Measurements from ENCODE around the gene CCDC9.
A peak's percentile ranks its signal among the peaks of the same experiment; 100 is the strongest.

CCDC9 gene

DNA sequence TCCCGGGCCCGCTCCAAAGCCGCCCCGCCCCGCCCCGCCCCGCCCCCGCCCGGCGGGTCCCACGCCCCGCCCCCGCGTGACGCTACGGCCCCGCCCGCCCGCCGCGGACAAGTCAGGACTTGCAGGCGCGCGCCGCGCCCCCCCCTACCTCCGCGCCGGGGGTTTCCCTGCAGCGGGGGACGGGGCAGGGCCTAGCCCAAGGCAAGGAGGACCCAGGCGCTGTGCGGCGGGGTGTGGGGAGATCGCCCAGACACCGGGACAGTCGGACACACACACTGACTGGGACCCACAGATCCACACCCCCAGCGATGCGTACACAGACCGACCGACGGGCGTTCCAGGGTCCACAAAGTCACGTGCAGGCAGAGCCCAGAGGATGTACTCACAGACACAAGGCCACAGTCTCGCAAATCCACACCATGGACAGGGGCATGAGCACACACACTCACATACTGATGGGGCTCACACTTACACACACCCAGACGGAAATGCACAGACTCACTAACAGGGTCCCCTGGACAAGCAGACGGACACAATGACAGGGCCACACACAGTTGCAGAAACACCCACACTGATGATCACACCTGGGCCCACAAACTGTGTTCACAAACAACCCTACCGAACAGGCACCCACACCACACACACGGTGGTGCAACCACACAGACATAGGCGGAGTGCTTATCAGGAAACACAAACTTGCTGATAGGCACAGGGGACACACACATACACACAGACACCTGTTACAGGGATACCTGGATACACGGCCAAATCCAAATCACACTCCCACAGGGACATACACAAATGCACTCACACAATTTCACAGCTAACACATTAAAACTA, 24.9 kb upstream of the CCDC9 start:
- peak overlapping the region; percentile 55 for H2AFZ ChIP-seq (ENCODE audit: low read depth, low read length)
- no peaks in the 10 kb centered on the region for H3K27me3 ChIP-seq (ENCODE audit: insufficient read depth, low read length, poor library complexity)
- peak overlapping the region; percentile 65; the same call in 1 of the 2 replicates for H3K27ac ChIP-seq (ENCODE audit: low read length)
- peak; percentile 46 for ATAC-seq (ENCODE audit: insufficient read depth, low read depth)
- TF ChIP-seq, protein P1, sequence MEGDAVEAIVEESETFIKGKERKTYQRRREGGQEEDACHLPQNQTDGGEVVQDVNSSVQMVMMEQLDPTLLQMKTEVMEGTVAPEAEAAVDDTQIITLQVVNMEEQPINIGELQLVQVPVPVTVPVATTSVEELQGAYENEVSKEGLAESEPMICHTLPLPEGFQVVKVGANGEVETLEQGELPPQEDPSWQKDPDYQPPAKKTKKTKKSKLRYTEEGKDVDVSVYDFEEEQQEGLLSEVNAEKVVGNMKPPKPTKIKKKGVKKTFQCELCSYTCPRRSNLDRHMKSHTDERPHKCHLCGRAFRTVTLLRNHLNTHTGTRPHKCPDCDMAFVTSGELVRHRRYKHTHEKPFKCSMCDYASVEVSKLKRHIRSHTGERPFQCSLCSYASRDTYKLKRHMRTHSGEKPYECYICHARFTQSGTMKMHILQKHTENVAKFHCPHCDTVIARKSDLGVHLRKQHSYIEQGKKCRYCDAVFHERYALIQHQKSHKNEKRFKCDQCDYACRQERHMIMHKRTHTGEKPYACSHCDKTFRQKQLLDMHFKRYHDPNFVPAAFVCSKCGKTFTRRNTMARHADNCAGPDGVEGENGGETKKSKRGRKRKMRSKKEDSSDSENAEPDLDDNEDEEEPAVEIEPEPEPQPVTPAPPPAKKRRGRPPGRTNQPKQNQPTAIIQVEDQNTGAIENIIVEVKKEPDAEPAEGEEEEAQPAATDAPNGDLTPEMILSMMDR (IDR thresholded peaks at IDR 0.05; ENCODE audit: borderline replicate concordance, extremely low read depth, low read length, poor library complexity, severe bottlenecking) = no peak
- no peak for TF ChIP-seq EZH2 (IDR thresholded peaks at IDR 0.05; ENCODE audit: borderline replicate concordance, low read depth, low read length, severe bottlenecking)
- H3K4me1 ChIP-seq (ENCODE audit: insufficient read depth, low read length) = peaks cover 55% of the 10 kb centered on the region
- H3K4me2 ChIP-seq (ENCODE audit: insufficient read depth, low read length) = peak overlapping the region; percentile 92
- no peaks in the 10 kb centered on the region for H3K79me2 ChIP-seq (ENCODE audit: insufficient read depth, low read length)
- H3K9ac ChIP-seq (ENCODE audit: low read depth, low read length) = peak overlapping the region; percentile 73
- H3K4me3 ChIP-seq (ENCODE audit: low read depth in 1 of 2, low read length in 2 of 2) = peak overlapping the region in 1 of 2 experiments; percentile 72; a peak in 2 of 4 replicates
- peak; percentile 90 for DNase-seq
- no peaks in the 10 kb centered on the region for H3K9me3 ChIP-seq (ENCODE audit: insufficient read depth, low read length, severe bottlenecking)
- H3K36me3 ChIP-seq (ENCODE audit: insufficient read depth, low read length) = no peaks in the 10 kb centered on the region
- peaks cover 32% of the 10 kb centered on the region for H4K20me1 ChIP-seq (ENCODE audit: insufficient read depth, low read length)

DNA sequence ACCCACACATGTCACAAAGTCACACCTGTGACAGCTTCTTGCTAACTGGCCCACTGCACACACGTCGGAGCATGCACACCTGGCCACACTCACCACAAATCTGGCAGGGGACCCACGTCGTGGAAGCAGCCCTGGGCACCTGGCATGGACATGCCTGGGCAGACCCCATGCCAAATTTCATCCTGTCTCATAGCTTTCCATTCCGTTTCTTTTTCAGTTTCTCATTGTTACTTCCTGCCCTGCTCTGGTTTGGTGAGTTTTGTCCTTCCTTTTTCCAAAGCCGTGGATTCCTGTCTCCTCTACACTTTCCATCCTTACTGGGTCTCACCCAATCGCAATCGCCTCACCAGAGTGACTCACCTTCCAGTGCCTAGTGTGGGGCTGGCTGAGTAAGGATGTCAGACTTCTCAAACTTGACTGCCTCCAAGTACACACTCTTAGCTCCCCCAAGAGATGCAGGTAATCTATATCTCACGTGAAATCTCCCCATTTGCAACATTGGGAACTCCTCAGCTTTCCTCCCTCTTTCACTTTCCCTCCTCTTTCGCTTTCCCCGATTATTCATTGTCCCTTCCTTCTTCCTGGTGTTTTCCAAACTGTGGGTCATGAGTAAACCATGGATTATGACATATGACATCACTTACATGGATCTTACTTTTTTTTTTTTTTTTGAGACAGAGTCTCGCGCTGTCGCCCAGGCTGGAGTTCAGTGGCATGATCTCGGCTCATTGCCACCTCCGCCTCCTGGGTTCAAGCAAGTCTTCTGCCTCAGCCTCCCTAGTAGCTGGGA, 23.7 kb upstream of the CCDC9 start:
- Histone ChIP-seq H3K9ac (ENCODE audit: low read depth, low read length) (no peak overlapping the region), H2AFZ (ENCODE audit: low read depth, low read length) (no peak overlapping the region), H3K36me3 (ENCODE audit: insufficient read depth, low read length) (no peaks in the 10 kb centered on the region), H4K20me1 (ENCODE audit: insufficient read depth, low read length) (peaks cover 23% of the 10 kb centered on the region), H3K4me2 (ENCODE audit: insufficient read depth, low read length) (no peak overlapping the region), H3K27ac (ENCODE audit: low read length) (peak overlapping the region; percentile 29), H3K27me3 (ENCODE audit: insufficient read depth, low read length, poor library complexity) (no peaks in the 10 kb centered on the region), H3K9me3 (ENCODE audit: insufficient read depth, low read length, severe bottlenecking) (no peaks in the 10 kb centered on the region), H3K79me2 (ENCODE audit: insufficient read depth, low read length) (no peaks in the 10 kb centered on the region), H3K4me1 (ENCODE audit: insufficient read depth, low read length) (peaks cover 43% of the 10 kb centered on the region), H3K4me3 (ENCODE audit: low read depth in 1 of 2, low read length in 2 of 2) (no peak overlapping the region)
- TF ChIP-seq, protein P1 (IDR thresholded peaks at IDR 0.05; ENCODE audit: borderline replicate concordance, extremely low read depth, low read length, poor library complexity, severe bottlenecking) = no peak
- TF ChIP-seq EZH2 (IDR thresholded peaks at IDR 0.05; ENCODE audit: borderline replicate concordance, low read depth, low read length, severe bottlenecking) = no peak
- ATAC-seq (ENCODE audit: insufficient read depth, low read depth) (no peak), DNase-seq (no peak)

DNA sequence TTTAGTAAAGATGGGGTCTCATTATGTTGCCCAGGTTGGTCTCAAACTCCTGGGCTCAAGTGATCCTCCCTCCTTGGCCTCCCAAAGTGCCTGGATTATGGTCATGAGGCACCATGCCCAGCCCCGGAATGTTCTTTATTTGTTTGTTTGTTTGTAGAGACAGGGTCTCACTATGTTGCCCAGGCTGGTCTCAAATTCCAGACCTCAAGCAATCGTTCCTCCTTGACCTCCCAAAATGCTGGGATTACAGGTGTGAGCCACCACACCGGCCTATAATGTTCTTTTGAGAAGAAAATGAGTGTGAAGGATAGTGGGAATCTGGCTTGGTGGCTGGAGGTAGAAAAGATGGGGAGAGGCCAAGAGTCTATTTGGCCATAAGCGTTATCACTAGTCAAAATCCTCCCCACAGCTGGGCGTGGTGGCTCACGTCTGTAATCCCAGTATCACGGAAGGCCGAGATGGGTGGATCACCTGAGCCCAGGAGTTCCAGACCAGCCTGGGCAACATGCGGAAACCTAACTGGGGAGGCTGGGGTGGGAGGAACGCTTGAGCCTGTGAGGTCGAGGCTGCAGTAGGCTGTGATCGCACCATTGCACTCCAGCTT, 20.2 kb upstream of the CCDC9 start:
- H2AFZ ChIP-seq (ENCODE audit: low read depth, low read length) = no peak overlapping the region
- DNase-seq = no peak
- H3K4me2 ChIP-seq (ENCODE audit: insufficient read depth, low read length) = no peak overlapping the region

More for the DNA sequence above, 20.2 kb upstream of the CCDC9 start:
- H3K79me2 ChIP-seq (ENCODE audit: insufficient read depth, low read length) = no peaks in the 10 kb centered on the region
- peaks cover 23% of the 10 kb centered on the region for H3K4me1 ChIP-seq (ENCODE audit: insufficient read depth, low read length)
- H3K27ac ChIP-seq (ENCODE audit: low read length) = no peak overlapping the region
- no peaks in the 10 kb centered on the region; the same call in 1 of the 2 replicates for H4K20me1 ChIP-seq (ENCODE audit: insufficient read depth, low read length)
- ATAC-seq (ENCODE audit: insufficient read depth, low read depth) = no peak
- H3K9me3 ChIP-seq (ENCODE audit: insufficient read depth, low read length, severe bottlenecking) = no peaks in the 10 kb centered on the region
- H3K36me3 ChIP-seq (ENCODE audit: insufficient read depth, low read length) = no peaks in the 10 kb centered on the region
- H3K4me3 ChIP-seq (ENCODE audit: low read depth in 1 of 2, low read length in 2 of 2) = no peak overlapping the region
- TF ChIP-seq, protein P1 (IDR thresholded peaks at IDR 0.05; ENCODE audit: borderline replicate concordance, extremely low read depth, low read length, poor library complexity, severe bottlenecking) = no peak
- TF ChIP-seq EZH2 (IDR thresholded peaks at IDR 0.05; ENCODE audit: borderline replicate concordance, low read depth, low read length, severe bottlenecking) = no peak
- H3K27me3 ChIP-seq (ENCODE audit: insufficient read depth, low read length, poor library complexity) = no peaks in the 10 kb centered on the region
- H3K9ac ChIP-seq (ENCODE audit: low read depth, low read length) = no peak overlapping the region

All from DND-41 (cell line).